Subcutaneous abdominal adipose tissue (tissue), 5 donors: ENCODE results near the gene DHRS1.

Experiments
- H3K27ac ChIP-seq: one replicate; pipeline ENCODE4 v1.7.0; 2013; ENCODE audit warnings: low read depth, mild to moderate bottlenecking, inconsistent platforms, low read length, moderate library complexity
- H3K27me3 ChIP-seq, 5 donors: one replicate each; pipeline ENCODE4 v1.7.0; 2013; ENCODE audit warnings: low read length in 5 of 5, inconsistent platforms in 1 of 5; ENCODE audit not compliant: control insufficient read depth in 5 of 5, insufficient read depth in 4 of 5
- H3K36me3 ChIP-seq, 5 donors: one replicate each; pipeline ENCODE4 v1.7.0; 2013; ENCODE audit warnings: low read length in 5 of 5; ENCODE audit not compliant: control insufficient read depth in 5 of 5, insufficient read depth in 5 of 5
- H3K4me1 ChIP-seq, 5 donors: one replicate each; pipeline ENCODE4 v1.7.0; 2013; ENCODE audit warnings: low read length in 5 of 5, mild to moderate bottlenecking in 3 of 5, moderate library complexity in 1 of 5; ENCODE audit not compliant: control insufficient read depth in 5 of 5, insufficient read depth in 5 of 5
- H3K4me3 ChIP-seq, 5 donors: one replicate each; pipeline ENCODE4 v1.7.0; 2013; ENCODE audit warnings: low read length in 5 of 5, low read depth in 1 of 5
- H3K9ac ChIP-seq, 5 donors: one replicate each; pipeline ENCODE4 v1.7.0; 2013; ENCODE audit warnings: low read length in 5 of 5, mild to moderate bottlenecking in 4 of 5, moderate library complexity in 3 of 5
- H3K9me3 ChIP-seq, 5 donors: one replicate each; pipeline ENCODE4 v1.7.0; 2013; ENCODE audit warnings: low read length in 5 of 5; ENCODE audit not compliant: control insufficient read depth in 5 of 5
- donor health status: healthy.
- donor health status: healthy.
- donor health status: healthy.
- donor health status: healthy.
- donor health status: healthy.

Gene DHRS1

DNA sequence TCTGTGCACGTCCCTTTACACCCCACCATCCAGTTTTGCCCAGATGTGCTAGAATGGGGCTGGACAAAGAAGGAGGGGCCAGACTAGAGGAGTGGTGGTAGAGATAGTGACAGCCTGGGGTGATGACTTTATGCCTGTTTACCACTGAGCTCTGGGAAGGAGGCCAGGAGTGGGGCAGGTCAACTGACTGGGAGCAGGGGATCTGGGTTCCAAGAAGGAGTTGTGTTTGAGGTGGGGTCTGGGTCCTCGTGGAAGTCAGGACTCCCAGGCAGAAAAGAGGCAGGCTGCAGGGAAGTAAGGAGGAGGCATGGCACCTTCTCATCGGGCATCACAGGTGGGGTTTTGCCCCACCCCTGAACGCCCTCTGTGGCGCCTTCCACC, 10.7 kb upstream of the DHRS1 start:
- H3K9me3 ChIP-seq = no peaks in the 10 kb centered on the region
- peaks cover 5 to 26% (median 24%) of the 10 kb centered on the region in 5 donors for H3K36me3 ChIP-seq
- peak overlapping the region; percentile 74 for H3K27ac ChIP-seq
- H3K4me1 ChIP-seq = peaks cover 17 to 76% (median 64%) of the 10 kb centered on the region in 5 donors
- H3K9ac ChIP-seq = peak overlapping the region in 3 of 5 donors; percentile 57 to 79 (median 68)
- H3K27me3 ChIP-seq = no peaks in the 10 kb centered on the region
- H3K4me3 ChIP-seq = peak overlapping the region; percentile 54 to 71 (median 67)

DNA sequence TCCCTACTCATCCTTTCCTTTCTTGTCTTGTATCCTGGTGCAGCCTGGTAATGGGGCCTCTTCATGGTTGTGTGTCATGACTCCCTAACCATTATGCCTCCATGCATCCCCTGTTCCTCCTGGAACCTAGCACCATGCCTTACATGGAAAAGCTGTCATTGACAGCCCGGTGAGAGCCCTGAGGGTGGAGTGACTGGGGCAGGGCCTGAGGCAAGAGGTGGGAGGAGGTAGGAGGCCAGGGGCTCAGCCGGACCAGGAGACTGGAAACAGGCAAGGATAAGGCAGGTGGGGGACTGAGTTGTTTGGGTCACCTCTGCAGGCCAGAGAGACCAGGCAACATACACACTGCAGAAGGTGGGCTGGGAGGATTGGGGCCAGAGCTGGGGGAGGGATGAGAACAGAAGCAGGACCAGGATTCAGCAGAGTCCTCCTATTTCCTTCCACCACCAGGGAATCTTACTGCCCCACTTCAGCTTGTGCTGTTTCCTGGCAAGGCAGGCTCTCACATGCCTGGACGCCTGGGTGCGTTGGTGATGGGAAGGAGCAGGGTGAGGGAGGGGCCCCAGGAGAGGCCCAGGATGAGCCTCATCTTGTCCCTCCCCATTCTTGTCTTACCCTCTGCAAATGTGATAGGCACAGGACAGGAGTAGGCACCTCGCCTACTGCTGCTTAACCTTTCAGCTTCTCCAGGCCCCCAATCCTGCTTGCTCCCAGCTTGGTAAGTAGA, 10.1 kb upstream of the DHRS1 start, which contains the start of gene LTB4R2:
Gene LTB4R2, plus strand, starts transcription at position 603 of the 727 bp plus-strand sequence. CDS start 525 bp downstream, outside the sequence.
- Histone ChIP-seq H3K27me3 (no peaks in the 10 kb centered on the region), H3K9ac (peak within 1 kb of the TSS in 4 of 5 donors; percentile 45 to 79 (median 62)), H3K9me3 (no peaks in the 10 kb centered on the region), H3K4me3 (peak within 1 kb of the TSS; percentile 54 to 71 (median 67)), H3K36me3 (peaks cover 5 to 31% (median 30%) of the 10 kb centered on the region in 5 donors), H3K4me1 (peaks cover 17 to 70% (median 59%) of the 10 kb centered on the region in 5 donors), H3K27ac (peak within 1 kb of the TSS; percentile 74)

DNA sequence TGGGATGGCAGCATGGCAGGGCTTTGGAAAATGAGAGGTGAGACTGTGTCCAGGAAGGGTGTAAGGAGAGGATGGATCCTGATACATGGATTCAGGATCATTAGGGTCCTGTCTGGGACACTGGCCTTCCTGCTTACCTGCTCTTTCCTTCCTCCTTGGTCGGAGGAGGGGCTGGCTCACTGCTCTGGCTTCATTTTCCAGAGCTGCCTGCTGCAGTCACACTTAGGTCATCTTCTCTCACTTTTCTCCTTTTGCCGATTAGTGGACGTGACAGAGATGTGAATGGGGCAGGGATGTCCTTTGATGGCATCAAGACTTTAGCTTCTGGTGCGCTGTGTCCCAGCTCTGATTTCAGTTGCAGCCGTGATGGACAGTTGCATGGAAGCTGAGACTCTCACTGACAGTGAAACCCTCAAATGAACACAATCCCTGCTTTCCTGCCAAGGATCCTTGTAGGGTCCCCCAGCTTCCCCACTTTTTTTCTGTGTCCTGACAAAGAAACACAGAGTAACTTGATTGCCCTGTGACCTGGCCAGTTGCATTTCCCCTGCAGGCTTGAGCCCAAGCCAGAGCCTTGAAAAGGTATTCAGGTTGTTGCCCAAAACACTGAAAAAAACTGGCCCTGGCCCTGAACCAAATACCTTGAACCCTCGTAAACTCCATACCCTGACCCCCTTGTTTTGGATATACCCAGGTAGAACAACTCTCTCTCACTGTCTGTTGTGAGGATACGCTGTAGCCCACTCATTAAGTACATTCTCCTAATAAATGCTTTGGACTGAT, 9.0 kb upstream of the DHRS1 start:
- Histone ChIP-seq H3K4me3 (no peak overlapping the region), H3K36me3 (peaks cover 5 to 43% (median 42%) of the 10 kb centered on the region in 5 donors), H3K27me3 (no peaks in the 10 kb centered on the region), H3K4me1 (peaks cover 15 to 59% (median 47%) of the 10 kb centered on the region in 5 donors), H3K9ac (no peak overlapping the region), H3K27ac (no peak overlapping the region), H3K9me3 (no peaks in the 10 kb centered on the region)

DNA sequence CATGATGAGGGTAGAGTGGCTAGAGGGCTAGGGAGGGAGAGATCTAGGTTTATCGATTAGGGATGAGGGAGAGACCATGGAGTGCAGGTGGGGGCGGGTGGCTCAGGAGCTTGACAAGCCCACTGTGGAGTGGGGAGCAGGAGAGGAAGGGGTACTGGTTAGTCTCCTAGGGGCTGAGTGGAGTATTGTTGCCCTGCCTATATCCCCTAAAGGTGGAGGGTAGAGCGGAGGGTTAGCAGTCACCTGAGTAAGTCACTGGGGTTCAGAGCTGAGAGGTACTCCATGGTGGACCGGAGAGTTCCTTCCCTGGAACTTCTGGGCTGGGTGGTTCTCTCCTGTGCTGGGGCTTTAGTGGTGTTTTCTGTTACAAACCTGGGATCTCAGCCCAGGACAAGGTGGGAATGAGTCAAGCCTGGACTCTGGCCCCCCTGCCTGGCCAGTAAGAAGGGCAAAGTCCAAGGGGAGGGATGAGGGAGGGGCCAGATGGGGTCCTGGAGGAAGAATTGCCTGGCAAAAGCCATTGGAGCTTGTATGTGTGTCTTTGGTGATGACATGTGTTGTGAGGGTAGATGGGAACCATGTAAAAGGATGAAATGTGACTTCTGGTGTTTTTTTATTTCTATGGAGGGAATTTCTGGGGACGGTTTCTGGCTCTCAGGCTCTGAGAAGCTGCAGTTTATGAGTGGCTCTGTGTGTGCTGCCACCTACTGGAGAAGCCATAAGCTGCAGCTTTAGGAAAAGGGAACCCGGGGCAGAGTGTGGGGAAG, 8.2 kb upstream of the DHRS1 start, which contains the start of gene CIDEB:
Gene CIDEB, minus strand, starts transcription at position 403 of the 767 bp plus-strand sequence. Its CDS starts 119 bp downstream, at position 284.
- H3K4me3 ChIP-seq = no peak within 1 kb of the TSS
- H3K9ac ChIP-seq = no peak within 1 kb of the TSS
- H3K27ac ChIP-seq = no peak within 1 kb of the TSS

DNA sequence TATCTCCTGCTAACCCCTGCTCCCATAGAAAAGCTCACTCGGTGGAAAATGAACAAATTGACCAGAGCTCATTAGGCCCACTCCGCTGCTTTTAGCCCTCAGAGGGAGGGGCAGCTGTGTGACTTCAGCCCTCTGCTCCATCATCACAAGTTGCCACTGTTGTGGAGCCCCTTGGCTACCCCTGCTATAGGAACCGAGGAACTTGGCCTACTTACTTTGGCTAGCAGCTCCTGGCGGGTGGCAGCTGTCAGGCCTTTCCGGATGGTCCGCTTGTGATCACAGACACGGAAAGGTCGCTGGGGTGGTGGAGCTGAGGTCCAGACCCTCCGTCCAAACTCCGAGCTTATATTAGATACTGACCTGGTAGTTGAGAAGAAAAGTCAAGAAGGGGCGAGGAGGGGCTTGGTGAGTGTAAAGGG, 7.6 kb upstream of the DHRS1 start:
- Histone ChIP-seq H3K4me1 (peaks cover 8 to 45% (median 35%) of the 10 kb centered on the region in 5 donors), H3K27me3 (no peaks in the 10 kb centered on the region), H3K9me3 (no peaks in the 10 kb centered on the region), H3K4me3 (no peak overlapping the region), H3K9ac (no peak overlapping the region), H3K36me3 (peaks cover 11 to 56% (median 55%) of the 10 kb centered on the region in 5 donors), H3K27ac (no peak overlapping the region)

More for the DNA sequence above, 8.2 kb upstream of the DHRS1 start, which contains the start of gene CIDEB:
- Histone ChIP-seq H3K36me3 (peaks cover 6 to 50% (median 49%) of the 10 kb centered on the region in 5 donors), H3K9me3 (no peaks in the 10 kb centered on the region), H3K4me1 (peaks cover 10 to 51% (median 41%) of the 10 kb centered on the region in 5 donors), H3K27me3 (no peaks in the 10 kb centered on the region)

DNA sequence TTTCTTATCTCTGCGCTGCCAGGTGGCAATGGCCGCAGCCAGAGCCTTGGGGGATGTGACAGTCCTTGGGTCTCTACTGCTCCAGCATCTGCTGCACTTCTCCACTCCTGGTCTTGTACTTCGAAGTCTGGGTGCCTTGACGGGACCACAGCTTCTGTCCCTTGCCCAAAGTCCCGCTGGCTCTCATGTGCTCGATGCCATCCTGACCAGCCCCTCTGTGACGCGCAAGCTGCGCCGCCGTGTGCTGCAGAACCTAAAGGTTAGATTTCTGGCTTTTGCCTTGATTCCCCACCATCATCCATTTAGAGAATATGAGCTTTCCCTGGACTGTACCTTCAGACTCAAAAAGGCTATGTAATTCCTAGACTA, 4.4 kb upstream of the DHRS1 start:
- H3K4me1 ChIP-seq = peaks cover 8 to 30% (median 23%) of the 10 kb centered on the region in 5 donors
- H3K4me3 ChIP-seq = no peak overlapping the region
- no peaks in the 10 kb centered on the region for H3K27me3 ChIP-seq
- H3K9ac ChIP-seq = no peak overlapping the region
- no peak overlapping the region for H3K27ac ChIP-seq
- no peaks in the 10 kb centered on the region for H3K9me3 ChIP-seq
- H3K36me3 ChIP-seq = peaks cover 11 to 66% (median 64%) of the 10 kb centered on the region in 5 donors

DNA sequence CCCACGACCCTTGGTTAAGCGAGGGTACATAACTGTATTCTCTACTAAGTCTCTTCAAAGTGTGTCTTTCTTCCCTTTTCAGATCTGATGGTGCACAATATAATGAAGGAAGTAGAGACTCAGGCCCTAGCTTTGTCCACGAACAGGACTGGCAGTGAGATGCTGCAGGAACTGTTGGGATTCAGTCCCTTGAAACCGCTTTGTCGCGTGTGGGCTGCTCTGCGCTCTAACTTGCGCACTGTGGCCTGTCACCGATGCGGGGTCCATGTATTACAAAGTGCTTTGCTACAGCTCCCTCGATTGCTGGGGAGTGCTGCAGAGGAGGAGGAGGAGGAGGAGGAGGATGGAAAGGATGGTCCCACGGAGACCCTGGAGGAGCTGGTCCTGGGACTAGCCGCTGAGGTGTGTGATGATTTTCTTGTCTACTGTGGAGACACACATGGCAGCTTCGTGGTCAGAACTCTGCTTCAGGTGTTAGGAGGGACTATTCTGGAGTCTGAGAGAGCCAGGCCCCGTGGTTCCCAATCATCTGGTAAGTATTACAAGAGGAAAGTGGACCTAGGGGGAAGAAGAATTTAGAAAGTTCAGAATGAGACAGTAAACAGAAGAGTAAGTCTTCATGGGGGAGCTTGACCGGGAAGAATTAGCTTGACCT, 873 bp upstream of the DHRS1 start:
- H3K4me1 ChIP-seq = peaks cover 10 to 39% (median 33%) of the 10 kb centered on the region in 5 donors
- H3K36me3 ChIP-seq = peaks cover 6 to 55% (median 52%) of the 10 kb centered on the region in 5 donors
- no peaks in the 10 kb centered on the region for H3K9me3 ChIP-seq
- H3K9ac ChIP-seq = peak overlapping the region; percentile 78 to 96 (median 92)
- H3K27ac ChIP-seq = peak overlapping the region; percentile 84
- peak overlapping the region; percentile 91 to 96 (median 95) for H3K4me3 ChIP-seq
- no peaks in the 10 kb centered on the region for H3K27me3 ChIP-seq

DNA sequence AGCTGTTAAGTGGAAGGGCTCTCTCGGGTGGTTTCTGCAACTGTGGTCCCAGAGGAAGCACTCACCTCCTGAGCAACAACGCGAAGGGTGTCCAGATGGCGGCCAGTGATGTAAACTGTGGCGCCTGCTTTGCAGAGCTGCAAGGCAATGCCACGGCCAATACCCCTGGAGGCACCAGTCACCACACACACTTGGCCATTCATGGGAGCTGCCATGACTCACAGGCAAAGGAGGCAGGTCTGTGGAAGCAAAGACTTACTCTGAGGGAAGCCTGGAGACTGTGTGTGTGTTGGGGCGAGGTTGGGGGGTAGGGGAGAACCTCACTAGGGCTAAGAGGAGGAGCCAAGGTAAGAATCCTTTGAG, 707 bp downstream of the DHRS1 start:
- peak overlapping the region; percentile 84 for H3K27ac ChIP-seq
- no peaks in the 10 kb centered on the region for H3K9me3 ChIP-seq
- H3K4me1 ChIP-seq = peaks cover 10 to 39% (median 33%) of the 10 kb centered on the region in 5 donors
- peak overlapping the region; percentile 79 to 96 (median 91) for H3K4me3 ChIP-seq
- peaks cover 6 to 43% (median 39%) of the 10 kb centered on the region in 5 donors for H3K36me3 ChIP-seq
- peak overlapping the region; percentile 44 to 94 (median 91) for H3K9ac ChIP-seq
- no peaks in the 10 kb centered on the region for H3K27me3 ChIP-seq
